H1 (cell line): ENCODE data around the gene CBY2. TPM values are rescaled to one million over a fixed set of nuclear protein-coding genes. Genes with fewer than 3 reads are reported as not detected.

Experiments used
- polyA plus RNA-seq, 7 experiments: library from polyadenylated mRNA; depleted of rRNA in 3 of 7; stranded (reverse) in 5 of 7; unstranded in 2 of 7; fragments of >200 nt in 5 of 7; fragments of 200-250 nt in 2 of 7; gene quantifications; 1 replicate in 5 of 7; 2 replicates in 1 of 7; 4 replicates in 1 of 7; pipeline versions ENCODE4 v1.2.1 to v1.2.3, GENCODE V29; 2011 to 2013; ENCODE audit warnings: missing spikeins in 2 of 7, mixed read lengths in 2 of 7
- small RNA-seq: library from polyadenylated mRNA; stranded (forward); fragments of <200 nt; extraction: miRNeasy Mini kit (QIAGEN cat#:217004); gene quantifications from one replicate; pipeline ENCODE3, GENCODE V24; 2013; ENCODE audit not compliant: insufficient read depth
- total RNA-seq: library from RNA; stranded (reverse); fragmentation: NEBNext Ultra II Directional; extraction: Animal tissue kit (Norgen Biotek cat#: 25700); gene quantifications from 2 replicates; pipeline ENCODE4 v1.2.1, GENCODE V29; 2021

The CBY2 gene
- total and polyA plus RNA-seq, 2 of the 8 experiments (the other 6 are each of a cell fraction or from before 2014, with no cell fraction given): not detected

Small RNA genes lying within 50 kb of the gene (small RNA-seq; reads per million reads assigned to genes)
- not detected for gene RF00017

Other genes with a start within 250 kb of the CBY2 start
- 12.7 and 15.0 TPM in 2 replicates for gene COG3, start 237.4 kb upstream of the CBY2 start, total RNA-seq
- gene COG3, start 237.4 kb upstream of the CBY2 start, polyA plus RNA-seq (2011; rRNA removed): 8.6 and 13.5 TPM in 2 replicates
- not detected in 2 replicates for gene ERICH6B, start 86.6 kb upstream of the CBY2 start, total RNA-seq
- gene ERICH6B, start 86.6 kb upstream of the CBY2 start, polyA plus RNA-seq (2011; rRNA removed): not detected in 2 replicates
- 0.08 and 0.15 TPM in 2 replicates for gene SIAH3, start 149.4 kb downstream of the CBY2 start, total RNA-seq
- 0.11 and 0.17 TPM in 2 replicates for gene SIAH3, start 149.4 kb downstream of the CBY2 start, polyA plus RNA-seq (2011; rRNA removed)